ENCODE measurements around the gene ZNF263. TPM values are rescaled to one million over a fixed set of nuclear protein-coding genes. Genes with fewer than 3 reads are reported as not detected.

ZNF263 gene
- total and polyA plus RNA-seq, 4 donors: 6.3 to 27.3 (median 13.3) TPM

DNA sequence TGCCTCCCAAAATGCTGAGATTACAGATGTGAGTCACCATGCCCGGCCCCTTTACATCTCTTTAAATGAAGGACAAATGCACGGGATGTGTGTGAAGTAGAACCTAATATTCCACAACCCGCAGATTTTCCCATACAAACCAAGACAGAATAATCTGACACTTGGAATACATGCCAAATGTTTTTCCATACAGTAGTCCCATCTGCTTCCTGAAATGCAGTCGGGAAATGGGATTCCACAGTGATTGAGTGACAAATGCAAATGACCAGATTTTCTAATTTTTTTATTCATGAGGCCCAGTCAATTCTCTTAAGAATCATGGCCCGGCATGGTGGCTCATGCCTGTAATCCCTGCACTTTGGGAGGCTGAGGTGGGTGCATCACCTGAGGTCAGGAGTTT lies 41.5 kb upstream of the ZNF263 start:
- H3K9me3 ChIP-seq (ENCODE audit: control insufficient read depth in 4 of 4, low read length in 3 of 4): peaks cover 0 to 3% (median 1%) of the 10 kb centered on the region in 4 donors
- H3K9ac ChIP-seq (ENCODE audit: low read depth in 1 of 2, low read length in 2 of 2): no peak overlapping the region
- H3K27ac ChIP-seq (ENCODE audit: low read depth in 1 of 2, low read length in 2 of 2): no peak overlapping the region
- TF ChIP-seq FOXA2 (IDR thresholded peaks at IDR 0.05): no peak
- no peak for TF ChIP-seq CTCF (IDR thresholded peaks at IDR 0.05; ENCODE audit: low read depth, low read length, missing input control)
- TF ChIP-seq RXRA (IDR thresholded peaks at IDR 0.05): no peak
- no peak for TF ChIP-seq GABPA (IDR thresholded peaks at IDR 0.05 in 1 of 2, conservative IDR thresholded peaks at IDR 0.05 in 1 of 2)
- TF ChIP-seq JUND (IDR thresholded peaks at IDR 0.05): no peak
- TF ChIP-seq TAF1 (conservative IDR thresholded peaks at IDR 0.05): no peak
- no peak for TF ChIP-seq NR2F2 (IDR thresholded peaks at IDR 0.05)
- no peak for TF ChIP-seq ZBTB33 (IDR thresholded peaks at IDR 0.05)
- TF ChIP-seq, protein P1, sequence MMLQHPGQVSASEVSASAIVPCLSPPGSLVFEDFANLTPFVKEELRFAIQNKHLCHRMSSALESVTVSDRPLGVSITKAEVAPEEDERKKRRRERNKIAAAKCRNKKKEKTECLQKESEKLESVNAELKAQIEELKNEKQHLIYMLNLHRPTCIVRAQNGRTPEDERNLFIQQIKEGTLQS (IDR thresholded peaks at IDR 0.05): no peak
- no peak for TF ChIP-seq HNF4A (conservative IDR thresholded peaks at IDR 0.05)
- TF ChIP-seq MAX (IDR thresholded peaks at IDR 0.05): no peak
- no peak for TF ChIP-seq YY1 (IDR thresholded peaks at IDR 0.05)
- no peak for TF ChIP-seq EGR1 (IDR thresholded peaks at IDR 0.05; ENCODE audit: low read depth in 2 of 2)
- no peak for TF ChIP-seq SP1 (IDR thresholded peaks at IDR 0.05)
- TF ChIP-seq RAD21 (IDR thresholded peaks at IDR 0.05): no peak
- TF ChIP-seq, protein P2, sequence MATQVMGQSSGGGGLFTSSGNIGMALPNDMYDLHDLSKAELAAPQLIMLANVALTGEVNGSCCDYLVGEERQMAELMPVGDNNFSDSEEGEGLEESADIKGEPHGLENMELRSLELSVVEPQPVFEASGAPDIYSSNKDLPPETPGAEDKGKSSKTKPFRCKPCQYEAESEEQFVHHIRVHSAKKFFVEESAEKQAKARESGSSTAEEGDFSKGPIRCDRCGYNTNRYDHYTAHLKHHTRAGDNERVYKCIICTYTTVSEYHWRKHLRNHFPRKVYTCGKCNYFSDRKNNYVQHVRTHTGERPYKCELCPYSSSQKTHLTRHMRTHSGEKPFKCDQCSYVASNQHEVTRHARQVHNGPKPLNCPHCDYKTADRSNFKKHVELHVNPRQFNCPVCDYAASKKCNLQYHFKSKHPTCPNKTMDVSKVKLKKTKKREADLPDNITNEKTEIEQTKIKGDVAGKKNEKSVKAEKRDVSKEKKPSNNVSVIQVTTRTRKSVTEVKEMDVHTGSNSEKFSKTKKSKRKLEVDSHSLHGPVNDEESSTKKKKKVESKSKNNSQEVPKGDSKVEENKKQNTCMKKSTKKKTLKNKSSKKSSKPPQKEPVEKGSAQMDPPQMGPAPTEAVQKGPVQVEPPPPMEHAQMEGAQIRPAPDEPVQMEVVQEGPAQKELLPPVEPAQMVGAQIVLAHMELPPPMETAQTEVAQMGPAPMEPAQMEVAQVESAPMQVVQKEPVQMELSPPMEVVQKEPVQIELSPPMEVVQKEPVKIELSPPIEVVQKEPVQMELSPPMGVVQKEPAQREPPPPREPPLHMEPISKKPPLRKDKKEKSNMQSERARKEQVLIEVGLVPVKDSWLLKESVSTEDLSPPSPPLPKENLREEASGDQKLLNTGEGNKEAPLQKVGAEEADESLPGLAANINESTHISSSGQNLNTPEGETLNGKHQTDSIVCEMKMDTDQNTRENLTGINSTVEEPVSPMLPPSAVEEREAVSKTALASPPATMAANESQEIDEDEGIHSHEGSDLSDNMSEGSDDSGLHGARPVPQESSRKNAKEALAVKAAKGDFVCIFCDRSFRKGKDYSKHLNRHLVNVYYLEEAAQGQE (IDR thresholded peaks at IDR 0.05): no peak
- no peak for TF ChIP-seq HNF4G (IDR thresholded peaks at IDR 0.05)
- no peak for TF ChIP-seq FOXA1 (IDR thresholded peaks at IDR 0.05)
- WGBS: 69% methylated on average over 5 of the region's 5 CpGs
- no peaks in the 10 kb centered on the region for H3K27me3 ChIP-seq (ENCODE audit: control insufficient read depth in 4 of 4, insufficient read depth in 4 of 4, low read length in 3 of 4)
- H3K4me1 ChIP-seq (ENCODE audit: control insufficient read depth in 4 of 4, insufficient read depth in 4 of 4, low read length in 3 of 4): no peaks in the 10 kb centered on the region
- no peak for DNase-seq (ENCODE audit: low spot score)
- H3K4me3 ChIP-seq (ENCODE audit: low read depth in 1 of 3, low read length in 3 of 3): no peak overlapping the region
- H3K36me3 ChIP-seq (ENCODE audit: control insufficient read depth in 4 of 4, insufficient read depth in 3 of 4, low read depth in 1 of 4, low read length in 3 of 4): peaks cover 0 to 2% (median 0%) of the 10 kb centered on the region in 4 donors
